GM23338 (cell line): ENCODE data around the gene MBD5. TPM values are rescaled to one million over a fixed set of nuclear protein-coding genes. Genes with fewer than 3 reads are reported as not detected.

Source experiments
- ATAC-seq: fragments of 200-7000 bp; cut with Tn5 transposase; 3 replicates; pipeline ENCODE4 v1.9.1; 2020
- DNase-seq: peaks from one replicate; pipeline ENCODE4 v3.0.0-alpha.2; 2015; ENCODE audit warnings: low spot score
- H2AFZ ChIP-seq: fragments of 200-600 bp; sonication (generic); 2 replicates; pipeline ENCODE4 v1.8.0; 2016; ENCODE audit warnings: antibody characterized with exemption, mild to moderate bottlenecking, moderate library complexity
- H3F3A ChIP-seq: fragments of 200-600 bp; sonication (generic); replicated peaks from 2 replicates; pipeline ENCODE4 v1.8.0; 2017; ENCODE audit warnings: antibody characterized with exemption, mixed run types, low read depth
- H3K27ac ChIP-seq: fragments of 200-600 bp; sonication (generic); 2 replicates; pipeline ENCODE4 v1.6.1; 2016; ENCODE audit warnings: low read depth
- H3K27me3 ChIP-seq: fragments of 200-600 bp; sonication (generic); 2 replicates; pipeline ENCODE4 v1.8.0; 2016; ENCODE audit warnings: mild to moderate bottlenecking, mixed run types, moderate library complexity; ENCODE audit not compliant: insufficient read depth
- H3K36me3 ChIP-seq: fragments of 200-600 bp; sonication (generic); 2 replicates; pipeline ENCODE4 v1.8.0; 2016; ENCODE audit warnings: mild to moderate bottlenecking; ENCODE audit not compliant: insufficient read depth
- H3K4me1 ChIP-seq: fragments of 200-600 bp; sonication (generic); 2 replicates; pipeline ENCODE4 v1.8.0; 2016; ENCODE audit warnings: mild to moderate bottlenecking, moderate library complexity; ENCODE audit not compliant: insufficient read depth
- H3K4me2 ChIP-seq: fragments of 200-600 bp; sonication (generic); 2 replicates; pipeline ENCODE4 v1.7.1; 2017; ENCODE audit warnings: mixed run types
- H3K4me3 ChIP-seq: fragments of 200-600 bp; sonication (generic); 2 replicates; pipeline ENCODE4 v1.6.1; 2016; ENCODE audit warnings: mixed run types
- H3K79me2 ChIP-seq: fragments of 200-600 bp; sonication (generic); replicated peaks from 2 replicates; pipeline ENCODE4 v1.8.0; 2017; ENCODE audit warnings: mild to moderate bottlenecking; ENCODE audit not compliant: insufficient read depth
- H3K9me2 ChIP-seq: fragments of 200-600 bp; sonication (generic); 2 replicates; pipeline ENCODE4 v1.8.0; 2017; ENCODE audit not compliant: insufficient read depth
- H4K20me1 ChIP-seq: fragments of 200-600 bp; sonication (generic); replicated peaks from 2 replicates; pipeline ENCODE4 v1.8.0; 2017; ENCODE audit warnings: mild to moderate bottlenecking; ENCODE audit not compliant: insufficient read depth
- H3K27ac Mint-ChIP-seq: 2 replicates; pipeline ENCODE4 v1.8.0; 2020; ENCODE audit warnings: inconsistent platforms, mild to moderate bottlenecking, moderate library complexity, mixed read lengths
- H3K27me3 Mint-ChIP-seq: 3 replicates; pipeline ENCODE4 v1.8.0; 2022; ENCODE audit warnings: low read depth, mild to moderate bottlenecking, moderate library complexity, mixed read lengths, inconsistent platforms; ENCODE audit not compliant: insufficient read depth, poor library complexity
- H3K36me3 Mint-ChIP-seq: 3 replicates; pipeline ENCODE4 v1.8.0; 2021; ENCODE audit warnings: low read depth, mild to moderate bottlenecking, inconsistent platforms, moderate library complexity, mixed read lengths
- H3K4me1 Mint-ChIP-seq: 3 replicates; pipeline ENCODE4 v1.8.0; 2020; ENCODE audit warnings: mild to moderate bottlenecking, inconsistent platforms, mixed read lengths
- H3K4me3 Mint-ChIP-seq: 3 replicates; pipeline ENCODE4 v1.8.0; 2021; ENCODE audit warnings: moderate library complexity, mild to moderate bottlenecking, inconsistent platforms, mixed read lengths
- H3K9me3 Mint-ChIP-seq: 3 replicates; pipeline ENCODE4 v1.8.0; 2020; ENCODE audit warnings: moderate library complexity, mild to moderate bottlenecking, inconsistent platforms, mixed read lengths
- JUNB ChIP-seq: IDR thresholded peaks from one replicate; pipeline ENCODE4 v1.6.1; 2016; ENCODE audit warnings: antibody characterized with exemption; ENCODE audit not compliant: unreplicated experiment
- NANOG ChIP-seq: IDR thresholded peaks from 2 replicates; pipeline ENCODE4 v1.6.1; 2016; ENCODE audit warnings: antibody characterized with exemption, borderline replicate concordance
- POLR2AphosphoS5 ChIP-seq: IDR thresholded peaks from 2 replicates; pipeline ENCODE4 v1.6.1; 2016; ENCODE audit warnings: antibody characterized with exemption, low read depth
- STAT1 ChIP-seq: IDR thresholded peaks from one replicate; pipeline ENCODE4 v1.6.1; 2016; ENCODE audit warnings: antibody characterized with exemption; ENCODE audit not compliant: unreplicated experiment
- ZNF114 ChIP-seq: fragments of 250-450 bp; sonication (Bioruptor Pico); IDR thresholded peaks from 2 replicates; pipeline ENCODE4 v1.5.0; 2020; ENCODE audit warnings: mild to moderate bottlenecking, moderate library complexity
- polyA plus RNA-seq: library from polyadenylated mRNA; unstranded; fragments of >200 nt; fragmentation: Nextera tagmentation; extraction: Ambion mirVana; gene quantifications from 2 replicates; pipeline ENCODE4 v1.2.1, GENCODE V29; 2016
- total RNA-seq: library from RNA; depleted of rRNA; stranded (reverse); fragments of >200 nt; shearing (Covaris generic); gene quantifications from 2 replicates; pipeline ENCODE4 v1.2.3, GENCODE V29; 2014
- TF ChIP-seq, protein P1 (sequence below): IDR thresholded peaks from 2 replicates; pipeline ENCODE4 v1.6.1; 2016; ENCODE audit warnings: antibody characterized with exemption
- TF ChIP-seq, protein P2 (sequence below): IDR thresholded peaks from one replicate; pipeline ENCODE4 v1.6.1; 2018; ENCODE audit warnings: antibody characterized with exemption; ENCODE audit not compliant: unreplicated experiment

The MBD5 gene
- total and polyA plus RNA-seq, 2 experiments from 2014 or later, result 16.2 to 23.1 TPM

DNA sequence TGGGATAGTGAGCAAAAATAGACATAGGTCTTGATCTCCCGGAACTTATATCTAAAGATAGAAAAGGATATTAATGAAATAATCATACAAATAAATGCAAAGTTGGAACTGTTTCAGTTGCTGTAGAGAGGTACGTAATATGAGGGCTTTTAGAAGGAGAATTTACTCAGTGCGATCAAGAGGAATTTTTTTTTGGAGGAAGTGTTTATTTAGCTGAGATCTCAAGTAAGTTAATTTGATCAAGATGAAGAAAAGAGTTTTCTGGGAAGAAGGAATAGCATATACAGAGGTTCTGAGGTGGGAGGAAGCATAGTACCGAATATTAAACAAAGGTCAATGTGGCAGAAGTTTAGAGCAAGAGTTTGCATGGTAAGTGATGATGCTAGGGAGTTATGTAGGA, 11.3 kb downstream of the MBD5 start:
- TF ChIP-seq, protein P1, sequence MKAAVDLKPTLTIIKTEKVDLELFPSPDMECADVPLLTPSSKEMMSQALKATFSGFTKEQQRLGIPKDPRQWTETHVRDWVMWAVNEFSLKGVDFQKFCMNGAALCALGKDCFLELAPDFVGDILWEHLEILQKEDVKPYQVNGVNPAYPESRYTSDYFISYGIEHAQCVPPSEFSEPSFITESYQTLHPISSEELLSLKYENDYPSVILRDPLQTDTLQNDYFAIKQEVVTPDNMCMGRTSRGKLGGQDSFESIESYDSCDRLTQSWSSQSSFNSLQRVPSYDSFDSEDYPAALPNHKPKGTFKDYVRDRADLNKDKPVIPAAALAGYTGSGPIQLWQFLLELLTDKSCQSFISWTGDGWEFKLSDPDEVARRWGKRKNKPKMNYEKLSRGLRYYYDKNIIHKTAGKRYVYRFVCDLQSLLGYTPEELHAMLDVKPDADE, result no peak
- TF ChIP-seq, protein P2, sequence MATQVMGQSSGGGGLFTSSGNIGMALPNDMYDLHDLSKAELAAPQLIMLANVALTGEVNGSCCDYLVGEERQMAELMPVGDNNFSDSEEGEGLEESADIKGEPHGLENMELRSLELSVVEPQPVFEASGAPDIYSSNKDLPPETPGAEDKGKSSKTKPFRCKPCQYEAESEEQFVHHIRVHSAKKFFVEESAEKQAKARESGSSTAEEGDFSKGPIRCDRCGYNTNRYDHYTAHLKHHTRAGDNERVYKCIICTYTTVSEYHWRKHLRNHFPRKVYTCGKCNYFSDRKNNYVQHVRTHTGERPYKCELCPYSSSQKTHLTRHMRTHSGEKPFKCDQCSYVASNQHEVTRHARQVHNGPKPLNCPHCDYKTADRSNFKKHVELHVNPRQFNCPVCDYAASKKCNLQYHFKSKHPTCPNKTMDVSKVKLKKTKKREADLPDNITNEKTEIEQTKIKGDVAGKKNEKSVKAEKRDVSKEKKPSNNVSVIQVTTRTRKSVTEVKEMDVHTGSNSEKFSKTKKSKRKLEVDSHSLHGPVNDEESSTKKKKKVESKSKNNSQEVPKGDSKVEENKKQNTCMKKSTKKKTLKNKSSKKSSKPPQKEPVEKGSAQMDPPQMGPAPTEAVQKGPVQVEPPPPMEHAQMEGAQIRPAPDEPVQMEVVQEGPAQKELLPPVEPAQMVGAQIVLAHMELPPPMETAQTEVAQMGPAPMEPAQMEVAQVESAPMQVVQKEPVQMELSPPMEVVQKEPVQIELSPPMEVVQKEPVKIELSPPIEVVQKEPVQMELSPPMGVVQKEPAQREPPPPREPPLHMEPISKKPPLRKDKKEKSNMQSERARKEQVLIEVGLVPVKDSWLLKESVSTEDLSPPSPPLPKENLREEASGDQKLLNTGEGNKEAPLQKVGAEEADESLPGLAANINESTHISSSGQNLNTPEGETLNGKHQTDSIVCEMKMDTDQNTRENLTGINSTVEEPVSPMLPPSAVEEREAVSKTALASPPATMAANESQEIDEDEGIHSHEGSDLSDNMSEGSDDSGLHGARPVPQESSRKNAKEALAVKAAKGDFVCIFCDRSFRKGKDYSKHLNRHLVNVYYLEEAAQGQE, result no peak
- no peak for TF ChIP-seq NANOG
- Mint-ChIP-seq H3K9me3 (no peaks in the 10 kb centered on the region), H3K27me3 (no peaks in the 10 kb centered on the region), H3K4me1 (no peaks in the 10 kb centered on the region), H3K36me3 (no peaks in the 10 kb centered on the region), H3K4me3 (no peak overlapping the region), H3K27ac (no peak overlapping the region)
- Histone ChIP-seq H3K27me3 (no peaks in the 10 kb centered on the region), H2AFZ (no peak overlapping the region), H3K4me2 (no peak overlapping the region), H3F3A (no peaks in the 10 kb centered on the region), H3K9me2 (no peaks in the 10 kb centered on the region), H3K36me3 (no peaks in the 10 kb centered on the region), H4K20me1 (peaks cover 3% of the 10 kb centered on the region; the same call in 1 of the 2 replicates), H3K4me1 (no peaks in the 10 kb centered on the region), H3K27ac (no peak overlapping the region), H3K4me3 (no peak overlapping the region), H3K79me2 (peaks cover 52% of the 10 kb centered on the region)
- no peak for ATAC-seq
- no peak for DNase-seq

DNA sequence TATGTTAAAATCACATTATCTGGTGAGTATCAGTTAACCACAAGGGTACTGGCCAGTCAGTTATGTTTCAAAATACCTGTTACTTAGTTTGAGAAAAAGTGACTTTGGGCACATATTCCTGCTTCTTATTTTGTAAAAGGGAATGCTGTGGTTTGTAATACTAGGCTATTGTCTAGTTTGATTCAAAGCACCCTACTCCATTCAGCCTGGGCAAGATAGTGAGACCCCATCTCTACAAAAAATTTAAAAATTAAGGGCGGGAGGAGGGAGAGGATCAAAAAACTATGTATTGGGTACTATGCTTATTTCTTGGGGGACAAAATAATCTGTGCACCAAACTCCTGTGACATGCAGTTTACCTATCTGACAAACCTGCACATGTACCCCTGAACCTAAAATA, 18.9 kb downstream of the MBD5 start:
- Histone ChIP-seq H3K27me3 (no peaks in the 10 kb centered on the region), H3K4me3 (no peak overlapping the region), H3K79me2 (peaks cover 18% of the 10 kb centered on the region), H4K20me1 (no peaks in the 10 kb centered on the region), H3K4me1 (peaks cover 15% of the 10 kb centered on the region), H3F3A (no peaks in the 10 kb centered on the region), H3K4me2 (no peak overlapping the region), H3K36me3 (no peaks in the 10 kb centered on the region), H3K27ac (no peak overlapping the region), H2AFZ (no peak overlapping the region), H3K9me2 (no peaks in the 10 kb centered on the region)
- TF ChIP-seq JUNB (no peak), STAT1 (no peak), POLR2AphosphoS5 (no peak)
- H3K27ac Mint-ChIP-seq, result no peak overlapping the region
- H3K27me3 Mint-ChIP-seq, result no peaks in the 10 kb centered on the region
- no peaks in the 10 kb centered on the region for H3K9me3 Mint-ChIP-seq
- no peak for DNase-seq
- peaks cover 15% of the 10 kb centered on the region; the same call in 2 of the 3 replicates for H3K4me1 Mint-ChIP-seq
- ATAC-seq, result no peak
- H3K4me3 Mint-ChIP-seq, result no peak overlapping the region
- no peaks in the 10 kb centered on the region for H3K36me3 Mint-ChIP-seq

DNA sequence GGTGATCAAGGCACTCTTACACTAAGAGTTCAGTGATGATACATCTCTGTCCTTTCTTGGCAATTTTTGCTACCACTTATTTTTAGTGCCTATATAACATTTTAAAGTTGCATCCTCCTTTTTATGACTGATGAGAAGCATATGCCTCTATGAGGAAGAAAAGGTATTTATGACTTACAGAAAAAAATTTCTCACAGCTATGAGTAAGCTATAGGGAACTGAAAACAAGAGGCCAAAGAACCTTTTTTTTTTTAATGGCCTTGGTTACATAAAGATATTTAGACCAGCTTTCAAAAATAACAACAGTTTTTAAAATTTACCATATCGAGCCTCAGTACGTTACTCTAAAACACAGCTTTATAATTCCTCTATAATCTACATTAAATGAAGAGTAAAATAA, 21.3 kb downstream of the MBD5 start:
- Histone ChIP-seq H3K36me3 (no peaks in the 10 kb centered on the region), H3K79me2 (peaks cover 15% of the 10 kb centered on the region), H4K20me1 (no peaks in the 10 kb centered on the region), H3F3A (no peaks in the 10 kb centered on the region), H3K27me3 (no peaks in the 10 kb centered on the region), H2AFZ (no peak overlapping the region), H3K9me2 (no peaks in the 10 kb centered on the region), H3K4me1 (peaks cover 19% of the 10 kb centered on the region), H3K4me3 (no peak overlapping the region), H3K4me2 (no peak overlapping the region), H3K27ac (no peak overlapping the region)
- DNase-seq (no peak), ATAC-seq (no peak)
- Mint-ChIP-seq H3K4me1 (peaks cover 27% of the 10 kb centered on the region), H3K9me3 (no peaks in the 10 kb centered on the region), H3K4me3 (no peak overlapping the region), H3K27ac (no peak overlapping the region), H3K36me3 (no peaks in the 10 kb centered on the region), H3K27me3 (no peaks in the 10 kb centered on the region)
- TF ChIP-seq NANOG, result no peak
- no peak for TF ChIP-seq ZNF114
